PC-9 (cell line): ENCODE data around the gene NT5C2. TPM values are rescaled to one million over a fixed set of nuclear protein-coding genes. Genes with fewer than 3 reads are reported as not detected.

Experiments
- BruUV-seq: library from RNA; stranded (reverse); fragments of 400-500 nt; replicated peaks from 2 replicates; lab custom pipeline; 2021; lab: Mats Ljungman, UMichigan
- CTCF ChIA-PET: fragments of 300-600 bp; sonication (Branson Sonifier 250); formaldehyde crosslinking; loops from one replicate; lab custom pipeline; 2022; ENCODE audit warnings: antibody characterized with exemption; lab: Charles Lee
- POLR2A ChIA-PET: fragments of 300-600 bp; sonication (Branson Sonifier 250); formaldehyde crosslinking; loops from one replicate; lab custom pipeline; 2022; ENCODE audit warnings: antibody characterized with exemption; ENCODE audit not compliant: unreplicated experiment; lab: Charles Lee
- DNase-seq, 2 experiments: peaks; one replicate each; pipeline versions ENCODE4 v3.0.0 to v3.0.0-alpha.2; 2015 to 2022; ENCODE audit warnings: mixed read lengths in 1 of 2
- H2AFZ ChIP-seq: fragments of 200-600 bp; sonication (generic); 2 replicates; pipeline ENCODE4 v1.8.1; 2017; ENCODE audit warnings: antibody characterized with exemption
- H3F3A ChIP-seq: fragments of 200-600 bp; sonication (generic); 2 replicates; pipeline ENCODE4 v1.8.1; 2017; ENCODE audit warnings: antibody characterized with exemption, mild to moderate bottlenecking, low read depth; ENCODE audit not compliant: insufficient read depth
- H3K27ac ChIP-seq: fragments of 200-600 bp; sonication (generic); 2 replicates; pipeline ENCODE4 v1.6.1; 2016; ENCODE audit warnings: mixed run types
- H3K27me3 ChIP-seq: fragments of 200-600 bp; sonication (generic); 2 replicates; pipeline ENCODE4 v1.6.1; 2016; ENCODE audit warnings: low read depth, mixed run types; ENCODE audit not compliant: insufficient read depth
- H3K36me3 ChIP-seq: fragments of 200-600 bp; sonication (generic); 2 replicates; pipeline ENCODE4 v1.6.1; 2016; ENCODE audit warnings: low read depth, mixed run types
- H3K4me1 ChIP-seq: fragments of 200-600 bp; sonication (generic); replicated peaks from 2 replicates; pipeline ENCODE4 v1.6.1; 2016; ENCODE audit warnings: mixed run types; ENCODE audit not compliant: insufficient read depth
- H3K4me2 ChIP-seq: fragments of 200-600 bp; sonication (generic); 2 replicates; pipeline ENCODE4 v1.6.1; 2017; ENCODE audit warnings: mixed run types
- H3K4me3 ChIP-seq: fragments of 200-600 bp; sonication (generic); 2 replicates; pipeline ENCODE4 v1.6.1; 2016; ENCODE audit warnings: mixed run types
- H3K79me2 ChIP-seq: fragments of 200-600 bp; sonication (generic); 2 replicates; pipeline ENCODE4 v1.6.1; 2017; ENCODE audit warnings: low read depth, mixed run types
- H3K9me2 ChIP-seq: fragments of 200-600 bp; sonication (generic); 2 replicates; pipeline ENCODE4 v1.8.1; 2017; ENCODE audit warnings: mild to moderate bottlenecking; ENCODE audit not compliant: insufficient read depth
- H3K9me3 ChIP-seq: fragments of 200-600 bp; sonication (generic); 2 replicates; pipeline ENCODE4 v1.8.1; 2016; ENCODE audit warnings: low read depth; ENCODE audit not compliant: insufficient read depth
- H4K20me1 ChIP-seq: fragments of 200-600 bp; sonication (generic); 2 replicates; pipeline ENCODE4 v1.8.1; 2017; ENCODE audit not compliant: insufficient read depth
- CTCF ChIP-seq: fragments of 200-600 bp; sonication (generic); conservative IDR thresholded peaks from 2 replicates; pipeline ENCODE4 v1.6.1; 2017; ENCODE audit warnings: mixed run types, antibody characterized with exemption, mild to moderate bottlenecking, moderate library complexity
- EZH2 ChIP-seq: fragments of 200-600 bp; sonication (generic); IDR thresholded peaks from 2 replicates; pipeline ENCODE4 v1.8.0; 2017; ENCODE audit warnings: antibody characterized with exemption, low read depth
- intact Hi-C: fragments of 100-400 bp; cut with micrococcal nuclease; formaldehyde crosslinking; loops from one replicate; pipeline ENCODE4 v1.10.0; 2022; ENCODE audit not compliant: unreplicated experiment
- total RNA-seq: library from RNA; stranded (reverse); gene quantifications from 2 replicates; pipeline ENCODE4 v1.2.3, GENCODE V29; 2021

Gene NT5C2
- total RNA-seq, 1 experiment from 2014 or later = 67.9 TPM

GRCh38 chr10:103125323-103126267 is 67.5 kb downstream of the NT5C2 start:
- Histone ChIP-seq H3K79me2 (peaks cover 13% of the 10 kb centered on the region; the same call in 1 of the 2 replicates), H3K4me1 (no peaks in the 10 kb centered on the region), H3K27me3 (no peaks in the 10 kb centered on the region), H3K9me2 (no peaks in the 10 kb centered on the region), H3K27ac (0 out of 2 replicates have a peak overlapping the region, but pooled peaks have one; percentile 12), H3K4me3 (no peak overlapping the region), H2AFZ (no peak overlapping the region), H3K9me3 (no peaks in the 10 kb centered on the region), H4K20me1 (no peaks in the 10 kb centered on the region), H3F3A (peaks cover 4% of the 10 kb centered on the region; the same call in 1 of the 2 replicates), H3K36me3 (peaks cover 4% of the 10 kb centered on the region; the same call in 1 of the 2 replicates), H3K4me2 (no peak overlapping the region)
- intact Hi-C loops = no loop called here
- ChIA-PET POLR2A (no interaction called here), CTCF (interaction anchor here (0.6 kb wide), 1 partner anchor 190 kb away, joined by 4 read pairs; no protein-coding TSS in a partner anchor)
- TF ChIP-seq CTCF (no peak), EZH2 (no peak)
- no TSS peak for BruUV-seq
- DNase-seq = no peak

- CTCF ChIA-PET = interaction anchor here (0.5 kb wide), 1 partner anchor 117 kb away, joined by 8 read pairs; no protein-coding TSS in a partner anchor
- TF ChIP-seq CTCF = no peak
- no peak for TF ChIP-seq EZH2
- intact Hi-C loops = no loop called here
- BruUV-seq = no TSS peak
- H3F3A ChIP-seq = peaks cover 4% of the 10 kb centered on the region; the same call in 1 of the 2 replicates
- H3K4me1 ChIP-seq = no peaks in the 10 kb centered on the region
- no peaks in the 10 kb centered on the region for H3K9me2 ChIP-seq
- no peak overlapping the region for H3K4me3 ChIP-seq
- POLR2A ChIA-PET = interaction anchor here (0.5 to 0.8 kb wide), 4 partner anchors 45 to 997 kb away, joined by 4 to 11 read pairs (median 7); partner anchors contain the start of gene SFR1
- H3K27me3 ChIP-seq = no peaks in the 10 kb centered on the region
- no peak for DNase-seq
- no peak overlapping the region for H2AFZ ChIP-seq
- H3K4me2 ChIP-seq = no peak overlapping the region
- H4K20me1 ChIP-seq = 0 out of 2 replicates have a peak, but pooled peaks cover 6% of the 10 kb centered on the region
- 0 out of 2 replicates have a peak overlapping the region, but pooled peaks have one; percentile 6 for H3K27ac ChIP-seq
- peaks cover 4% of the 10 kb centered on the region; the same call in 1 of the 2 replicates for H3K36me3 ChIP-seq
- H3K79me2 ChIP-seq = peaks cover 15% of the 10 kb centered on the region; the same call in 1 of the 2 replicates
- no peaks in the 10 kb centered on the region for H3K9me3 ChIP-seq
Observed at GRCh38 chr10:103124420-103125096, 68.5 kb downstream of the NT5C2 start.
